Osteocyte (in vitro differentiated cells): ENCODE measurements around the gene CDT1. TPM values are rescaled to one million over a fixed set of nuclear protein-coding genes. Genes with fewer than 3 reads are reported as not detected.
A peak's percentile ranks its signal among the peaks of the same experiment; 100 is the strongest.

ENCODE experiments used
- DNase-seq: peaks from one replicate; pipeline ENCODE4 v3.0.0; 2021; ENCODE audit warnings: mixed read lengths; ENCODE audit not compliant: unreplicated experiment; ENCODE audit errors: extremely low spot score
- H3K27ac Mint-ChIP-seq: one replicate; pipeline ENCODE4 v1.8.0; 2021; ENCODE audit warnings: mild to moderate bottlenecking, mixed read lengths; ENCODE audit not compliant: unreplicated experiment
- H3K27me3 Mint-ChIP-seq: one replicate; pipeline ENCODE4 v1.8.0; 2021; ENCODE audit warnings: mixed read lengths; ENCODE audit not compliant: unreplicated experiment
- H3K36me3 Mint-ChIP-seq: one replicate; pipeline ENCODE4 v1.8.0; 2021; ENCODE audit warnings: mixed read lengths; ENCODE audit not compliant: unreplicated experiment
- H3K4me1 Mint-ChIP-seq: one replicate; pipeline ENCODE4 v1.8.0; 2021; ENCODE audit warnings: mixed read lengths; ENCODE audit not compliant: unreplicated experiment
- H3K4me3 Mint-ChIP-seq: one replicate; pipeline ENCODE4 v1.8.0; 2021; ENCODE audit warnings: mild to moderate bottlenecking, moderate library complexity, mixed read lengths; ENCODE audit not compliant: unreplicated experiment
- H3K9me3 Mint-ChIP-seq: one replicate; pipeline ENCODE4 v1.8.0; 2021; ENCODE audit warnings: mixed read lengths; ENCODE audit not compliant: unreplicated experiment
- total RNA-seq: library from RNA; stranded (reverse); gene quantifications from 2 replicates; pipeline ENCODE4 v1.2.1, GENCODE V29; 2021
- TF ChIP-seq, protein P1 (sequence below): fragments of 200-600 bp; sonication (generic); IDR thresholded peaks from 2 replicates; pipeline ENCODE4 v1.5.0; 2021; ENCODE audit warnings: antibody characterized with exemption, mild to moderate bottlenecking, moderate library complexity

The CDT1 gene
- total RNA-seq, 1 donor from 2014 or later: 6.6 TPM

DNA sequence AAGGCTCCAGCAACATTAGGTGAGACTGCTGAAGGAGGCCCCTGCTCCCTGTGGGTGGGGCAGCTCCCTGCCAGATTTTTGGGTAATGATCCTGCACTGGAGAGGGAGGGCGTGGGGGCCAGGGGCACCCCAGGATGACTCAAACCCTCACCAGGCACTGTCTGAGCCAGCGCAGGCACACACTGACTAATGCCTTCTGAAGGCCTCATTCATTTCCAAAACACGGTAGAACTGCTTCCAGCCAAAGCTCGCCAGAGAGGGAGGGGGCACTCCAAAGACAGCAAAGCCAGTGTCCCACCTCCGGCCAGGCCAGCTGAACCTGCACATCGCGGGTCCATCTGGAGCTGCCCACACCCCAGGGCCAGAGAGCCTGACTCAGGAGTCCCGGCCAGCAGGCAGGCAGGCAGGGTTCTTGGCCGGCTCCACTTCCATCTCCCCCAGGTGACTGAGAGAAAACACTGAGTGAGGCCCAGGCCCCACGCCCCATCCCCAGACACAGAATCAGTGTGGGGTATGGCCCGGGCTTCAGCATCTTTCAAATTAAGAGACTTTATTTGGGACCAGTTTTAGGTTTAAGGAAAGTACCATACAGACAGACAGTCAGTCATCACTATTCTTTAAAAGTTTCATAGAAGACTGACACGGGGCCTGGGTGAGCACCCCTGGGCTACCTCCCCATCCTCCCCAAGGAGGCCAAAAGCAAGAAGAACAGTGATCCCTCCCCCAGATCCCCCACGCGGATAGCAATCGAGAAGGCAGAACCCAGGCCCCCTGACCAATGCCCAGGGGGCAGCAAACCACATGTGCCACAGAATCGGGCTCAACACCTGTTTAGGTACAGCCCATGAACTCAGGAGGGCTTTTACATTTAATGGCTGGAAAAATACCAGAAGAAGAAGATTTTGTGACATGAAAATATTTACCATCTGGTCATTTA, 20.9 kb upstream of the CDT1 start:
- no peaks in the 10 kb centered on the region for H3K27me3 Mint-ChIP-seq
- peak overlapping the region; percentile 84 for H3K4me3 Mint-ChIP-seq
- H3K36me3 Mint-ChIP-seq: no peaks in the 10 kb centered on the region
- DNase-seq: no peak
- H3K27ac Mint-ChIP-seq: peak overlapping the region; percentile 90
- no peaks in the 10 kb centered on the region for H3K9me3 Mint-ChIP-seq
- H3K4me1 Mint-ChIP-seq: peaks cover 56% of the 10 kb centered on the region
- TF ChIP-seq, protein P1, sequence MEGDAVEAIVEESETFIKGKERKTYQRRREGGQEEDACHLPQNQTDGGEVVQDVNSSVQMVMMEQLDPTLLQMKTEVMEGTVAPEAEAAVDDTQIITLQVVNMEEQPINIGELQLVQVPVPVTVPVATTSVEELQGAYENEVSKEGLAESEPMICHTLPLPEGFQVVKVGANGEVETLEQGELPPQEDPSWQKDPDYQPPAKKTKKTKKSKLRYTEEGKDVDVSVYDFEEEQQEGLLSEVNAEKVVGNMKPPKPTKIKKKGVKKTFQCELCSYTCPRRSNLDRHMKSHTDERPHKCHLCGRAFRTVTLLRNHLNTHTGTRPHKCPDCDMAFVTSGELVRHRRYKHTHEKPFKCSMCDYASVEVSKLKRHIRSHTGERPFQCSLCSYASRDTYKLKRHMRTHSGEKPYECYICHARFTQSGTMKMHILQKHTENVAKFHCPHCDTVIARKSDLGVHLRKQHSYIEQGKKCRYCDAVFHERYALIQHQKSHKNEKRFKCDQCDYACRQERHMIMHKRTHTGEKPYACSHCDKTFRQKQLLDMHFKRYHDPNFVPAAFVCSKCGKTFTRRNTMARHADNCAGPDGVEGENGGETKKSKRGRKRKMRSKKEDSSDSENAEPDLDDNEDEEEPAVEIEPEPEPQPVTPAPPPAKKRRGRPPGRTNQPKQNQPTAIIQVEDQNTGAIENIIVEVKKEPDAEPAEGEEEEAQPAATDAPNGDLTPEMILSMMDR: no peak

DNA sequence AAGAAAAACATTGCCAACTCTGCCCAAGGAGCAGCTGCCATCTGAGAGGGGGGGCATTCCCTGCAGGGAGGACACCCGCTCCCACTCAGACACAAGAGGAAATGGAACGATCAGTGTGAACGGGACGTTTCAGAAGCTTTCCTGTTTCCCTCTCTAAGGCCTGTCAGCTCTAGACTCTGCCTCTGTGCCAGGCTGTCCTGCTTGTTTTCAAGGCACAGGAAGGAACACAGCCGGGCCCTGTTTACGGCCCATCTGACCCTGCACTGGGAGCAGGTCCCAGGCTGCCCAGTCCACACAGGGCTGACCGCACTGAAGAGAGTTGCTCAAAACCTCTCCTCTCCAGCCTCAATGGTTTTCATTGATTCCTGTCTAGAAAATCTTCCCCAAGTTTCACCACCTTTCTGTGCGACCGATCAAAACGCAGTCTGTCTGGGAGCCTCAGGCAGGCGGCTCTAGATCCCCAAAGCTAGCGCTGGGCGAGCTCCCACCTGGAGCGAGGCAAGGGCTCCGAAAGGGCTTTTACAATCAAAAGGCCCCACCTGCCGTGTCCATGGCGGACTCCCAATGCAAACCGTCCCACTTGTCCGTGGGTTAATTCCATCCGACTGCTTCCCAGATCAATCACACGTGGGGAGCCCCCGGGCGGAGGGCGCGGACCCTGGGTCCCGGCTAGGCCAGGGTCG, 20.1 kb upstream of the CDT1 start:
- Mint-ChIP-seq H3K27ac (peak overlapping the region; percentile 90), H3K36me3 (no peaks in the 10 kb centered on the region), H3K4me3 (peak overlapping the region; percentile 84), H3K27me3 (no peaks in the 10 kb centered on the region), H3K4me1 (peaks cover 48% of the 10 kb centered on the region), H3K9me3 (no peaks in the 10 kb centered on the region)
- DNase-seq: no peak
- TF ChIP-seq, protein P1: no peak

GRCh38 chr16:88784074-88784855, 19.3 kb upstream of the CDT1 start:
- Mint-ChIP-seq H3K9me3 (no peaks in the 10 kb centered on the region), H3K36me3 (no peaks in the 10 kb centered on the region), H3K4me1 (peaks cover 45% of the 10 kb centered on the region), H3K4me3 (peak overlapping the region; percentile 84), H3K27ac (peak overlapping the region; percentile 90), H3K27me3 (no peaks in the 10 kb centered on the region)
- TF ChIP-seq, protein P1: peak; percentile 61
- DNase-seq: no peak

DNA sequence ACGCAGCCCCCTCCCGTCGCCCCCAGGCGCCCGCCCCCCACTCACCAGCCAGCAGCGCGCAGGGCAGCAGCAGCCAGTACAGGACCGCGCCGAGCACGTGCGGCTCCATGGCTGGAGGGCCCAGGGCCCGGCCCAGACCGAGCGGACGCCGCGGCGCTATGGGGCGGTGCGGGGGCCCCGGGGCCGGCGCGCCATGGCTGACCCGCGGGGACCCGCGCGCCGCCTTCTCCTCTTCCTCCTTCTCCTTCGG, 18.8 kb upstream of the CDT1 start:
- H3K4me1 Mint-ChIP-seq: peaks cover 40% of the 10 kb centered on the region
- H3K9me3 Mint-ChIP-seq: no peaks in the 10 kb centered on the region
- no peaks in the 10 kb centered on the region for H3K36me3 Mint-ChIP-seq
- DNase-seq: no peak
- H3K27me3 Mint-ChIP-seq: no peaks in the 10 kb centered on the region
- H3K27ac Mint-ChIP-seq: no peak overlapping the region
- H3K4me3 Mint-ChIP-seq: peak overlapping the region; percentile 29
- TF ChIP-seq, protein P1: no peak
